ENCODE data around the gene AHNAK2.

Gene AHNAK2

DNA sequence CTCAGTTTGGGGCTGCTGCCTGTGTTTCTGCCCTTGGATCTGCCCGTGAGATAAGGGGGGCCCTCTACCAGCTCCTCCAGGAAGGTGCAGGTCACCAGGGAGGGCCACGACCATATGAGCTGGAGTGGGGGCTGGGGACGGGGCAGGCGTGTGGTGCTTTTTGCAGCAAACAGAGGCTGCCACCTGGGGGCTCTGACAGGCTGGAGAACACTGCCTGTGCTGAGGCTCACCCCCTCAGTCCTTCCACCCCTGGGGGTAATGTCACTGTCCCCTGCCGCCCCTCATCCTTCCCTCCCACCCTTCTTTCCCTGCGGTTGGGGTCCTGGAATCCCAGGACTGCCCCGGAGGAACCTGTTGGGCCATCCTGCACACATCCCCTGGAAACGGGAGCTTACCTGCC lies 50.3 kb downstream of the AHNAK2 start:
- DNase-seq (ENCODE audit: low read depth in 1 of 2, low spot score in 1 of 2) = no peak
- Histone ChIP-seq H3K27ac (replicated peaks) (no peak overlapping the region), H3K4me3 (replicated peaks; ENCODE audit: insufficient read depth, low read length) (no peak overlapping the region), H3K27me3 (ENCODE audit: insufficient read depth, poor library complexity, severe bottlenecking) (peaks cover 4% of the 10 kb centered on the region)
- TF ChIP-seq GABPA (IDR thresholded peaks at IDR 0.05; ENCODE audit: low read depth) (no peak), SPI1 (IDR thresholded peaks at IDR 0.05; ENCODE audit: borderline replicate concordance, low read depth) (no peak), POLR2AphosphoS5 (IDR thresholded peaks at IDR 0.05; ENCODE audit: low read depth) (no peak)
- TF ChIP-seq, protein P1, sequence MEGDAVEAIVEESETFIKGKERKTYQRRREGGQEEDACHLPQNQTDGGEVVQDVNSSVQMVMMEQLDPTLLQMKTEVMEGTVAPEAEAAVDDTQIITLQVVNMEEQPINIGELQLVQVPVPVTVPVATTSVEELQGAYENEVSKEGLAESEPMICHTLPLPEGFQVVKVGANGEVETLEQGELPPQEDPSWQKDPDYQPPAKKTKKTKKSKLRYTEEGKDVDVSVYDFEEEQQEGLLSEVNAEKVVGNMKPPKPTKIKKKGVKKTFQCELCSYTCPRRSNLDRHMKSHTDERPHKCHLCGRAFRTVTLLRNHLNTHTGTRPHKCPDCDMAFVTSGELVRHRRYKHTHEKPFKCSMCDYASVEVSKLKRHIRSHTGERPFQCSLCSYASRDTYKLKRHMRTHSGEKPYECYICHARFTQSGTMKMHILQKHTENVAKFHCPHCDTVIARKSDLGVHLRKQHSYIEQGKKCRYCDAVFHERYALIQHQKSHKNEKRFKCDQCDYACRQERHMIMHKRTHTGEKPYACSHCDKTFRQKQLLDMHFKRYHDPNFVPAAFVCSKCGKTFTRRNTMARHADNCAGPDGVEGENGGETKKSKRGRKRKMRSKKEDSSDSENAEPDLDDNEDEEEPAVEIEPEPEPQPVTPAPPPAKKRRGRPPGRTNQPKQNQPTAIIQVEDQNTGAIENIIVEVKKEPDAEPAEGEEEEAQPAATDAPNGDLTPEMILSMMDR (IDR thresholded peaks at IDR 0.05; ENCODE audit: insufficient read depth, low read length) = no peak
- TF ChIP-seq, protein P2, sequence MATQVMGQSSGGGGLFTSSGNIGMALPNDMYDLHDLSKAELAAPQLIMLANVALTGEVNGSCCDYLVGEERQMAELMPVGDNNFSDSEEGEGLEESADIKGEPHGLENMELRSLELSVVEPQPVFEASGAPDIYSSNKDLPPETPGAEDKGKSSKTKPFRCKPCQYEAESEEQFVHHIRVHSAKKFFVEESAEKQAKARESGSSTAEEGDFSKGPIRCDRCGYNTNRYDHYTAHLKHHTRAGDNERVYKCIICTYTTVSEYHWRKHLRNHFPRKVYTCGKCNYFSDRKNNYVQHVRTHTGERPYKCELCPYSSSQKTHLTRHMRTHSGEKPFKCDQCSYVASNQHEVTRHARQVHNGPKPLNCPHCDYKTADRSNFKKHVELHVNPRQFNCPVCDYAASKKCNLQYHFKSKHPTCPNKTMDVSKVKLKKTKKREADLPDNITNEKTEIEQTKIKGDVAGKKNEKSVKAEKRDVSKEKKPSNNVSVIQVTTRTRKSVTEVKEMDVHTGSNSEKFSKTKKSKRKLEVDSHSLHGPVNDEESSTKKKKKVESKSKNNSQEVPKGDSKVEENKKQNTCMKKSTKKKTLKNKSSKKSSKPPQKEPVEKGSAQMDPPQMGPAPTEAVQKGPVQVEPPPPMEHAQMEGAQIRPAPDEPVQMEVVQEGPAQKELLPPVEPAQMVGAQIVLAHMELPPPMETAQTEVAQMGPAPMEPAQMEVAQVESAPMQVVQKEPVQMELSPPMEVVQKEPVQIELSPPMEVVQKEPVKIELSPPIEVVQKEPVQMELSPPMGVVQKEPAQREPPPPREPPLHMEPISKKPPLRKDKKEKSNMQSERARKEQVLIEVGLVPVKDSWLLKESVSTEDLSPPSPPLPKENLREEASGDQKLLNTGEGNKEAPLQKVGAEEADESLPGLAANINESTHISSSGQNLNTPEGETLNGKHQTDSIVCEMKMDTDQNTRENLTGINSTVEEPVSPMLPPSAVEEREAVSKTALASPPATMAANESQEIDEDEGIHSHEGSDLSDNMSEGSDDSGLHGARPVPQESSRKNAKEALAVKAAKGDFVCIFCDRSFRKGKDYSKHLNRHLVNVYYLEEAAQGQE (IDR thresholded peaks at IDR 0.05; ENCODE audit: insufficient replicate concordance, low read depth) = no peak

DNA sequence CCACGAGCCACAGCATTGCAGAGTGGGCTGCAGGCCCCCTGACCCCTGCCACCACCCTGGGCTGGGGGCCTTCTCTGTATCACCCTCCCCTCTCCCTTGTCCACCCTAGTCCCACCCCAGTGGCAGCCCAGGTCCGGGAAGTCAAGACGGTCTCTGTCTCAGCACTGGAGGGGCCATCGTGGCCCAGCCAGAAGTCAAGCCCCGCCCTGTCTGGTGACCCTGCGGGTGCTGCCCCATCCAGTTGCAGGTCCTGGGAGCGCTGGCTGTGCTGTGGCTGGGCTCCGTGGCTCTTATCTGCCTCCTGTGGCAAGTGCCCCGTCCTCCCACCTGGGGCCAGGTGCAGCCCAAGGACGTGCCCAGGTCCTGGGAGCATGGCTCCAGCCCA lies 50.8 kb downstream of the AHNAK2 start:
- DNase-seq (ENCODE audit: low read depth in 1 of 2, low spot score in 1 of 2) = no peak
- TF ChIP-seq, protein P1 (IDR thresholded peaks at IDR 0.05; ENCODE audit: insufficient read depth, low read length) = no peak
- no peak for TF ChIP-seq SPI1 (IDR thresholded peaks at IDR 0.05; ENCODE audit: borderline replicate concordance, low read depth)
- no peak for TF ChIP-seq GABPA (IDR thresholded peaks at IDR 0.05; ENCODE audit: low read depth)
- TF ChIP-seq, protein P2 (IDR thresholded peaks at IDR 0.05; ENCODE audit: insufficient replicate concordance, low read depth) = no peak
- no peak for TF ChIP-seq POLR2AphosphoS5 (IDR thresholded peaks at IDR 0.05; ENCODE audit: low read depth)
- Histone ChIP-seq H3K27ac (replicated peaks) (no peak overlapping the region), H3K27me3 (ENCODE audit: insufficient read depth, poor library complexity, severe bottlenecking) (peaks cover under 1% of the 10 kb centered on the region), H3K4me3 (replicated peaks; ENCODE audit: insufficient read depth, low read length) (no peak overlapping the region; the same call in 1 of the 2 replicates)

GRCh38 chr14:104926619-104927431 lies 51.3 kb downstream of the AHNAK2 start:
- Histone ChIP-seq H3K4me3 (replicated peaks; ENCODE audit: insufficient read depth, low read length) (peak overlapping the region; percentile 48), H3K27ac (replicated peaks) (peak overlapping the region; percentile 45), H3K27me3 (ENCODE audit: insufficient read depth, poor library complexity, severe bottlenecking) (no peaks in the 10 kb centered on the region)
- TF ChIP-seq SPI1 (IDR thresholded peaks at IDR 0.05; ENCODE audit: borderline replicate concordance, low read depth) = peak; percentile 45; the same call in 1 of the 2 replicates
- TF ChIP-seq, protein P2 (IDR thresholded peaks at IDR 0.05; ENCODE audit: insufficient replicate concordance, low read depth) = no peak
- peak in 1 of 2 experiments; percentile 59 for DNase-seq (ENCODE audit: low read depth in 1 of 2, low spot score in 1 of 2)

All from HL-60 (cell line).